OCI-LY1 (cell line): ENCODE measurements around the gene ITGB8.

Experiments
- H2AFZ ChIP-seq: fragments of 200-600 bp; sonication (generic), shearing (Covaris generic); 2 replicates; pipeline ENCODE4 v1.6.0; 2014; ENCODE audit warnings: antibody characterized with exemption, mild to moderate bottlenecking, low read length
- H3F3A ChIP-seq: fragments of 200-600 bp; sonication (generic), shearing (Covaris generic); 2 replicates; pipeline ENCODE4 v1.6.0; 2014; ENCODE audit warnings: mild to moderate bottlenecking, antibody characterized with exemption, low read length, moderate library complexity; ENCODE audit not compliant: insufficient read depth
- H3K27ac ChIP-seq: fragments of 200-600 bp; sonication (generic); 2 replicates; pipeline ENCODE4 v1.5.1; 2014; ENCODE audit warnings: low read length, mixed run types, mild to moderate bottlenecking, low read depth; ENCODE audit not compliant: poor library complexity, severe bottlenecking
- H3K27me3 ChIP-seq: fragments of 200-600 bp; sonication (generic); 2 replicates; pipeline ENCODE4 v1.6.0; 2014; ENCODE audit warnings: antibody characterized with exemption, mild to moderate bottlenecking, low read length, moderate library complexity; ENCODE audit not compliant: insufficient read depth
- H3K36me3 ChIP-seq: fragments of 200-600 bp; sonication (generic); 2 replicates; pipeline ENCODE4 v1.6.1; 2014; ENCODE audit warnings: mild to moderate bottlenecking, antibody characterized with exemption, low read length, moderate library complexity, mixed read lengths; ENCODE audit not compliant: insufficient read depth
- H3K4me1 ChIP-seq: fragments of 200-600 bp; sonication (generic); 2 replicates; pipeline ENCODE4 v1.5.1; 2014; ENCODE audit warnings: mild to moderate bottlenecking, low read length, moderate library complexity; ENCODE audit not compliant: insufficient read depth, severe bottlenecking
- H3K4me2 ChIP-seq: fragments of 200-600 bp; sonication (generic), shearing (Covaris generic); 2 replicates; pipeline ENCODE4 v1.6.1; 2014; ENCODE audit warnings: low read length
- H3K4me3 ChIP-seq: fragments of 200-600 bp; sonication (generic); 2 replicates; pipeline ENCODE4 v1.5.1; 2014; ENCODE audit warnings: low read length, low read depth, mild to moderate bottlenecking, mixed read lengths; ENCODE audit not compliant: poor library complexity, severe bottlenecking
- H3K79me2 ChIP-seq: fragments of 200-600 bp; shearing (Covaris generic); 2 replicates; pipeline ENCODE4 v1.6.1; 2016; ENCODE audit warnings: mixed run types, low read length, mixed read lengths; ENCODE audit not compliant: insufficient read depth
- H3K9ac ChIP-seq: fragments of 200-600 bp; sonication (generic), shearing (Covaris generic); 2 replicates; pipeline ENCODE4 v1.6.1; 2014; ENCODE audit warnings: mild to moderate bottlenecking, low read length, mixed read lengths
- H3K9me2 ChIP-seq: fragments of 200-600 bp; sonication (generic), shearing (Covaris generic); 2 replicates; pipeline ENCODE4 v1.6.1; 2014; ENCODE audit warnings: low read depth, mild to moderate bottlenecking, low read length, mixed read lengths
- H3K9me3 ChIP-seq: fragments of 200-600 bp; shearing (Covaris generic); 2 replicates; pipeline ENCODE4 v1.6.1; 2014; ENCODE audit warnings: low read length, mixed read lengths
- H4K20me1 ChIP-seq: fragments of 200-600 bp; sonication (generic), shearing (Covaris generic); 2 replicates; pipeline ENCODE4 v1.6.0; 2016; ENCODE audit warnings: mild to moderate bottlenecking, low read length; ENCODE audit not compliant: insufficient read depth
- CTCF ChIP-seq: fragments of 200-600 bp; sonication (generic), shearing (Covaris generic); IDR thresholded peaks from 2 replicates; pipeline ENCODE4 v1.5.1; 2017; ENCODE audit warnings: mild to moderate bottlenecking, antibody characterized with exemption, low read length, moderate library complexity, mixed read lengths
- EZH2 ChIP-seq: fragments of 200-600 bp; sonication (generic), shearing (Covaris generic); IDR thresholded peaks from 2 replicates; pipeline ENCODE4 v1.8.0; 2017; ENCODE audit warnings: borderline replicate concordance, mixed run types, mild to moderate bottlenecking, antibody characterized with exemption, low read length, moderate library complexity, mixed read lengths

The ITGB8 gene

GRCh38 chr7:20402747-20403230, 72.1 kb downstream of the ITGB8 start:
- H3K9ac ChIP-seq: no peak overlapping the region
- H3K27ac ChIP-seq: no peak overlapping the region
- 0 out of 2 replicates have a peak overlapping the region, but pooled peaks have one; percentile 27 for H2AFZ ChIP-seq
- no peak overlapping the region for H3K4me2 ChIP-seq
- H3K4me1 ChIP-seq: no peaks in the 10 kb centered on the region
- no peaks in the 10 kb centered on the region; the same call in 1 of the 2 replicates for H3F3A ChIP-seq
- H3K9me2 ChIP-seq: no peaks in the 10 kb centered on the region
- H4K20me1 ChIP-seq: no peaks in the 10 kb centered on the region
- H3K79me2 ChIP-seq: no peaks in the 10 kb centered on the region
- H3K4me3 ChIP-seq: no peak overlapping the region
- peaks cover 13% of the 10 kb centered on the region; the same call in 1 of the 2 replicates for H3K36me3 ChIP-seq
- TF ChIP-seq EZH2: no peak
- peak; percentile 70 for TF ChIP-seq CTCF
- H3K27me3 ChIP-seq: no peaks in the 10 kb centered on the region
- no peaks in the 10 kb centered on the region for H3K9me3 ChIP-seq

GRCh38 chr7:20403331-20403730, 72.6 kb downstream of the ITGB8 start:
- Histone ChIP-seq H3K27me3 (no peaks in the 10 kb centered on the region), H3K27ac (no peak overlapping the region), H2AFZ (no peak overlapping the region), H3F3A (no peaks in the 10 kb centered on the region; the same call in 1 of the 2 replicates), H3K36me3 (peaks cover 9% of the 10 kb centered on the region; the same call in 1 of the 2 replicates), H3K9ac (no peak overlapping the region), H3K9me3 (no peaks in the 10 kb centered on the region), H3K9me2 (no peaks in the 10 kb centered on the region), H3K79me2 (no peaks in the 10 kb centered on the region), H4K20me1 (no peaks in the 10 kb centered on the region), H3K4me3 (no peak overlapping the region), H3K4me2 (no peak overlapping the region), H3K4me1 (no peaks in the 10 kb centered on the region)
- TF ChIP-seq CTCF: no peak
- no peak for TF ChIP-seq EZH2

GRCh38 chr7:20404320-20404719, 73.6 kb downstream of the ITGB8 start:
- Histone ChIP-seq H3K9ac (no peak overlapping the region), H3K4me1 (no peaks in the 10 kb centered on the region), H4K20me1 (no peaks in the 10 kb centered on the region)

More at GRCh38 chr7:20404320-20404719, 73.6 kb downstream of the ITGB8 start:
- TF ChIP-seq CTCF (no peak), EZH2 (no peak)
- H3K79me2 ChIP-seq: no peaks in the 10 kb centered on the region
- H2AFZ ChIP-seq: no peak overlapping the region
- no peaks in the 10 kb centered on the region; the same call in 1 of the 2 replicates for H3F3A ChIP-seq
- no peak overlapping the region for H3K4me2 ChIP-seq
- peaks cover 9% of the 10 kb centered on the region; the same call in 1 of the 2 replicates for H3K36me3 ChIP-seq
- no peaks in the 10 kb centered on the region for H3K9me2 ChIP-seq
- no peaks in the 10 kb centered on the region for H3K27me3 ChIP-seq
- no peak overlapping the region for H3K27ac ChIP-seq
- H3K9me3 ChIP-seq: no peaks in the 10 kb centered on the region
- no peak overlapping the region for H3K4me3 ChIP-seq
